NCI-H1694 treated with DMSO at 0.1 percent for 48 hours (cell line): ENCODE results near the gene CCP110.
"Not testable (repeated sequence)": the region's sequence is repeated elsewhere in the genome, so short reads cannot be mapped to it uniquely, and the experiment has no call there.

Source experiments
- DNase-seq: peaks from one replicate; lab custom pipeline; 2025; lab: John Stamatoyannopoulos, UW

CCP110 gene

DNA sequence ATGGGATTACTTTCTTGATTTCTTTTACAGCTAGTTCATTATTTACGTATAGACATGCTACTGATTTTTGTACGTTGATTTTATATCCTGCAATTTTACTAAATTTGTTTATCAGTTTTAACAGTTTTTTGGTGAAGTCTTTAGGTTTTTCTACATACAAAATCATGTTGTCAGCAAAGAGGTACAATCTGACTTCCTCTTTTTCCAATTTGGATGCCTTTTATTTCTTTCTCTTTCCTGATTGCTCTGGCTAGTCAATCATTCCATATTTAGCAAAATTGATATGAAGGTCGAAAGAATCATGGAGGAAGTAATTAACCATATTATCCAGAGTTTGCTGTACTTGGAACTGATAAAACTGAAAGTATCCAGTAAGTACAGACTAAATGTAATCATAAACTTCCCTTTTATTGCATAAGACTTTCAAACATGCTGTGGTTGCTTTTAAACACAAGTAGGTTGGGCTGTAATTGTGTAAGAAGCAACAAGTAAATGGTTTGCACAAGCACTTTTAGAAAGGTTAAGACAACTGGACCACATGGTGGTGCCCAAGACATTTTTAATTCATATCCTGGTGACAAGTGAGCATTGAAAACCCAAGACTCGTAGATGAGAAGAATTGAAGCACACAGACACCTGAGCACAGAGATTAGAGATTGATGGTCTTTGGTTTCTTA lies 10.2 kb upstream of the CCP110 start:
- no peak for DNase-seq

DNA sequence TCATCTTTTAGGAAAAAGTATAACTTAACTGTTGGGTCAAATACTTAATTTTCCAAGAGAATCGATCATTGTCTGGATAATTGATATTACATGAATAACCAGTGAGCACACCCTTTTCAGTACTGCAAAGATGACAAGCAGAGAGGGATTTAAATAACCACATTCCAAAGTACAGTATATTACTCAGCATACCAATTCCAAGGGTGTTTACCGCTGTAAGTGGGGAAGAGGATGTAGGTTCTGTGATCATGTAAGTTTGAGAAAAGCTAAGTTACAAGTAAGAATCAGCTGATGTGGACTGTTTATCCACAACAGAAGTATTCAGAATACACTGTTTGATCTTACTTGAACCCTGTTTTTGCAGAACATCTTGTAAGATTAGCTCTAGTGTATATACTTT lies 8.0 kb upstream of the CCP110 start:
- no peak for DNase-seq

DNA sequence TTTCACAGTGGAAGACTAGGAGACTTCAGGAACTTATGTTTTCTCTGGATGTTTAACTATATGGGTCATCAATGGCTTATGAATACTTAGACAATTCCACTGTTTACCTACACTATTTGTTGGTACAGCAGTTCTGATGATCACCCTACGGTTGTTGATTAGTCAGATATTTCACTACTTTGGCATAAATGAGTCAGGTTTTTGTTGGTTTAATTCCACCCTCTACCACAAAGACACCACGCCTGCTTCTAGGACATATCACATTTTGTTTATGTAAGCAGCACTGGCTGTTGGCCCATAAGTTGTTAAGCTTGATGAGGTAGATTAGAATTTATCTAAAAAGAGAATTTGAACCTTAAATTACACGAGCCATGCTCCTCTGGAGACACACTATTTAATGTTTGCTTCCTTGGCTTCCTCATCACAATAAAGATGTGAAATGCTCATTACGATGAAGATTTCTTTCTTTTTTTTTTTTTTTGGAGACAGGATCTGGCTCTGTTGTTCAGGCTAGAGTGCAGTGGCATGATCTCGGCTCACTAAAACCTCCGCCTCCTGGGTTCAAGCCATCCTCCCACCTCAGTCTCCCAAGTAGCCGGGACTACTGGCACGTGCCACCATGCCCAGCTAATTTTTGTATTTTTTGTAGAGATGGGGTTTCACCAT lies 6.2 kb upstream of the CCP110 start:
- no peak for DNase-seq

DNA sequence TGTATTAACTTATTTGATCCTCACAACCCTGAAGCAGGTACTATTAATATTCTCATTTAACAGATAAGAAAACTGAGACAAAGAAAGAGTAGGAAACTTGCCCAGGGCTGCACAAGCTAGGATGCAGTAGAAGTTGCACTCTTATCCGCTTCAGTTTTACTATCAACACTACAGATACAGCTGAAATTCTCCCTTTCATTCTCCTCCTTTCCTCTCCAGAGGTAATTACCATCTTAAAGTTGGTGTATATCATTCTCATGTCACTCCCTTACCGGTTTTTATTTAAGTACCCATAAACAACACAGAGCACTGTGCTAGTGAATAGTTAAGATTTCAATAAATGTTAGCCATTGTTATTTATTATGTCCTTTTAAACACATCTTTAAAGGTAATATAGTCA lies 5.4 kb upstream of the CCP110 start:
- DNase-seq: no peak

DNA sequence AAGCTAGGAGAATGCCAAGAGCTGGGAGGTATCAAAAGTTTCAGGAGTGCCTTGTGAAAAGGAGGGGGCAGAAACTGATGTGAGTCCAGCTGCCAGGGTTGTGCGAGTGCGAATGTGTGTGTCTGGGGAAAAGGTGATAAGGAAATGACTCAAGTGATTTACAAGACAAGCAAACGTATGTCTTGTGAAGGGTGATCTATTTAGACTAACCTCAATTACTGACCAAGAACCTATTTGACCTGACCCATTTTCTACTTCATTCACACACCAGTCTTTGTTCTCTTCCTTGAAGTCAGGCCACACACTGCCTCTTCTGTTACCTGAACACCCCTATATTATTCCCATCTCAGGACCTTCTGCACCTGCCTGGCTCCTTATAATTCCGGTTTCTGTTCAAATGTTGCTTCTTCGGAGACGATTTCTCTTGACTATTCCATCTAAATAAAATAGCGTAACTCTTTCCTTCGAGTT lies 2.8 kb upstream of the CCP110 start:
- no peak for DNase-seq

DNA sequence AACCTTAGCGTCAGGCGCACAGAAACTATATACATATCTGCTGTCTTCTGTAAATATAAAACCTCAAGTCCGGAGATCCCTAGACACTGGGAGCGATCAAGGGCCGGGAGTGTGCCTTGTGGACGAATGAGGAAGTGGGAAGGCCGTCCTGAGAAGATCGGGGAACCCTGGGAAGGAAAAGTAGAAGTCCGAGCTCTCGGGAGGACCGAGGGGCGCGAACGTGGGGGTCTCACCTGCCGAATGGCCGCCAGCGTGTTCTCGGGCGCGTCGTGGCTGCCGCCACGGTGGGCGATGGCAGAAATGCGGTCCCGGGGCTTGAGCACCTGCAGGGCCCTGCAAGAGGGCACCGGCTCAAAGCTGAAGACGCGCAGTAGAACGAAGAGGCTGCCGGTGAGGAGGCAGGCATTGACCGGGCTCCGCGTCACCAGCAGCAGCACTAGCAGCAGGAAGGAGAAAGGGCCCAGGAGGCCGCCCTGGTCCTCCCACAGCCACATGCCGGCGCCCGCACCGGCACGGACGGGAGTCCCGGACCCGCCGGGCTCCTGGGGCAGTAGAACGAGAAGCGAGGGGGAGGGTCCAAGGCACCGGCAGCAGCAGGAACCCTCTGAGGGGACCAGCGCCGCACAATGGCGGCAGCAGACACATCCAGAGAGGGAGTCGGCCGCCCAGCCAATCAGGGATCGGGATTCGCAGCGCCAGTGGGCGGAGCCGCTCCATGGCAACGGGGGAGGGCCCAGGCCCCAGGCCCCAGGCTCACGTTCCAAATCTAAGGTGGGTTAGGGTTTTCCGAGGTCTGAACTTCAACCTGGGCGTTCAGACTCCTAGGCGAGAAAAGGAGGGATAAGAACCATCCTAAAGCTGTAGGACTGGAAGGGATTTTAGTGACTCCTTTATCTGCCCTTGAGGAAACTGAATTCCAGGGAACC lies 2.0 kb upstream of the CCP110 start, which contains the start of gene GDE1:
GDE1 (minus strand) TSS at position 628 of the 926 bp plus-strand sequence; CDS start at position 494, 134 bp downstream.
- DNase-seq: peak; percentile 67

DNA sequence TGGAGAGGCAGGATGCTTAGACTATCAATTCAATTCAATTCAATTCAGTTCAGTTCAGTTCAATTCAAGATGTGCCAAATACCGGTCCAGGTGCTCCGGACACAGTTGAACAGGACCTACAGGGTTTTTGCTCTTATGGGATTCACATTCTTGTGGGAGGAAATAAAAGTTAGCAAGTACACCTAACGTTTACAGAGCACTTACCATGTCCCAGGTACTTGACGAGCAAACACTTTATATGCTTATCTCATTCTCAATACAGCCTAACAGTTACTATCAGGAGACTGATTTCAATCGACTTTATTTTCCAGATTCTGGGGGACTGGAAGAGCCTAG lies 1.4 kb upstream of the CCP110 start:
- no peak for DNase-seq

DNA sequence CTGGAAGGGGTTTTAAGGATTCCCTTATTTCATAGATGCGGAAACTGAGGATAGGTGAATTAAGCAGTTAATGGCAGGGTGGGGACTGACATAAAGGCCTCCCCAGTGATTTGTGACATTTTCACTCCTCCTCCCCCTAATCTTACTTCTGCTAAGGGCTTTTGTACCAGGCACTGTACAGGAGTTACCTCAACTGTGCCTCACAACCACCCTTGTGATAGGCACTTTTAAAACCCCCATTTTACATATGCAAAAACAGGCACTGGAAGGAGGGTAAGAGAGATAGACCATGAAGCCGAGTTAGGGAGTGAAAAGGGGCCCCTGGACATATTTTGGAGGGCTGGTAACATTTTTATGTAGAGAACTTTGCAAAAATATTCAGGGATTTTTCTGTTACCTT lies 982 bp upstream of the CCP110 start:
- no peak for DNase-seq

DNA sequence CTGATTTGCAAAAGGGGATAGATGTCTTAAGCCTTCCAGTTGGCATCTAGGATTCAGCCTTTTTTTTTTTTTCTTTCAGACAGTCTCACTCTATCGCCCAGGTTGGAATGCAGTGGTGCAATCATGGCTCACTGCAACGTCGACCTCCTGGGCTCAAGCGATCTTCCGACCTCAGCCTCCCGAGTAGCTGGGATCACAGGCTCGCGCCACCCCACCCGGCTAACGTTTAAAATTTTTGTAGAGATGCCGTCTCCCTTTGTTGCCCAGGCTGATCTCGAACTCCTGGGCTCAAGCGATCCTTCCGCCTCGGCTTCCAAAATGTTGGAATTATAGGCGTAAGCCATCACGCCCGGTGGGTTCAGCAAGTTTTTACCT lies 571 bp upstream of the CCP110 start:
- DNase-seq: no peak

DNA sequence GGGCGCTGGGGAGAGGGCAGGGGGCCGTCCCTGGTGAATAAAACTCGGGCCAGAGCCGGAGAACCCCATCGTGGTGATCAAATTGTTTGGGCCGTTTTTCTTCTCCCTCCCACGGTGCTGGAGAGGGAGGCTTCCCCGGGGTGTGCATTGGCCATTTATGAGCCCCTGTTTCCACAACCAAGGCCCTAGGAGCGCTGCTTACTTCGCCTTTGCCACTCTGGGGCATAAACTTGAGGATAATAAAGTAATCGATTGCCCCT lies 544 bp downstream of the CCP110 start:
- DNase-seq: no peak

DNA sequence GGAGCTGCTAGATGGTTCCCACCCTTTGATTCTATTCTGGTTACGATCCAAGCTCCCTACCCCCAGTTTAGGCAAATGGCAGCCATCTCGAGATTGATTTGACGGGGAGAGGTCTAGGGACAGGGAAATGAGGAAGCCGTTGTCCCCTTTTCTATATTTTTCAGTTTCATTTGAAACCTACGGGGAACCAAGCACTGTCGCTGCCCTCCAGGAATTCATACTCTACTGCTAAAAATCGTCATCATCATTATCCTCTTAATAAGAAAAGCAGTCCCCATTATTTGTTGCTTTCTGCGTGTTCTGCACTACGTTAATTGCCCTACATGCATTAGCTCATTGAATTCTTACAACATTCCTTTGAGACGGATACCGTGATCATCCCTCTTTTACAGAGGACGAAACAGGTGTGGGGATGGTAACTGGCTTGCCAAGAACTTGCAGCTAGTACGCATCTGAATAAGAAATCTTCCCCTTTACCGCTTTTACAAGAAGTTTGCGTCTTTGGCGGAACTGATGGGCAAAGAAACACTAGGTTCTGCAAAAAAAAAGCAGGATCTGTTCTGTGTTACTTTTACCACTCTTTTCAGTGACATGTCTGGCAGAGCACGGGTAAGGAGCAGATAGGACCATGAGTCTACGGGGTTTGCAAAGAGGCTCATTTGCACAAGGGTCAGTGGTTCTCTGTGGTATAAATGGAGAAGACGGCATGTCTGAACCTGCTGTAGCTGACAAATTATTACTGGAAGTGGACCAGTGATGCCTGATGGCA lies 1.1 kb downstream of the CCP110 start:
- DNase-seq: no peak

DNA sequence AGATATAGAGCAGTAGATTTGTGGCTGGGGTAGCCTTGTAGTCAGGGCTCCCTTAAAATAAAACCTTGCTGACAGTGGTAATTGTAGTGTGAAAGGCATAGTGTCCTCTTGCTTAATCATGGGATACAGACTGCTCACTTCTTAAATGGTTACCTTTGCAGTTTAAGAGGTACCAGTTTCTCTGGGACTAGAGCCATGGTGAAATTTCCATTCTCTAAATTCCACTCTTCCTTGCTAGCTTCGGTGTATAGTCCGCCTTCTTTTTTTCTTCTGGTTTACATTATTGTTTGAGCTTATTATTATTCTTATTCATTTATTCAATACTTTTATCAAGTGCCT lies 1.6 kb downstream of the CCP110 start:
- DNase-seq: no peak

DNA sequence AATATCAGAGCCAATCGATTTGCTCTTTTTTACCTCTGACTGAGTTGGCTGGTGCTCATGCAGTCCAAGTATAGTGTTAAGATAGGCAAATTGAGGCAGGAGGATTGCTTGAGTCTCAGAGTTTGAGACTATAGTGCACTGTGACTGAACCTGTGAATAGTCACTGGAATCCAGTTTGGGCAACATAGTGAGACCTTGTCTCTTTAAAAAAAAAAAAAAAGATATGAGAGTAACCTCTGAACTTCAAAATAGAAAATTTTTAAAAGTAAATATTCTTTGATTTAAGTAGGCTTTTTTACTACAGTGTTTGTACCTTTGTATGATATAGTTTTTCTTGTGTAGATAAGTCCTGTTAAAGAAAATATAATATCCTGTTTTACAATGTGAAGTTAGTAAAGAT lies 3.4 kb downstream of the CCP110 start:
- DNase-seq: no peak

DNA sequence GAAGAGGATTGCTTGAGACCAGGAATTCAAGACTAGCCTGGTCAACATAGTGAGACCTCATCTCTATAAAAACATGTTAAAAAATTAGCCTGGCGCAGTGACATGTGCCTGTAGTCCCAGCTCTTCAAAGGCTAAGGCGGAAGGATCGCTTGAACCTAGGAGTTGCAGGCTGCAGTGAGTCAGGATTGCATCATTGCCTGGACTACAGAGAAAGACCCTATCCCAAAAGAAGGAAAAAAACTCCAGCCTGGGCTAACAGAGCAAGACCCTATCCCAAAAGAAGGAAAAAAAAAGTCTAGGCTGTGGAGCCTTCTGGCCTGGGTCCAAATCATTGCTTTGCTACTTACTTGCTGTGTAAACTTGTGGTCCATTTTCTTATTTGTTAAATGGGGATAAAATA lies 4.9 kb downstream of the CCP110 start:
- DNase-seq: no peak

DNA sequence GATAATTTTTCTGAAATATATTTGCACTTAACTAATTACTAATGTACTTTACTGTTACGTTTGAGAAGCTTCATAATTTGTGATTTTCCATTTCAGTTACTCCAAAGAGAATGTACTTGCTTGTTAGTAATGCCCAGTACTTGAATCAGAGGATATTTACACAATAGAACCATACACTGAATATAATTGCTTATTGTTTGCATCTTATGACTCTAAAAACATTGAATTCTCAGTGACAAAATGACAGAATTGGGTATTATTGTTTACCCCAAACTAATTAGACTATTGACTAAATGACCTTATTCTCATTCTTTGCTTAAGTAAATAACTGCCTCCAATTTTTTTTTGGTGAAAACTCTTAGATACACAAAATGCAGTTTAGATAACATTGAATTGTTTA lies 8.9 kb downstream of the CCP110 start:
- DNase-seq: no peak

DNA sequence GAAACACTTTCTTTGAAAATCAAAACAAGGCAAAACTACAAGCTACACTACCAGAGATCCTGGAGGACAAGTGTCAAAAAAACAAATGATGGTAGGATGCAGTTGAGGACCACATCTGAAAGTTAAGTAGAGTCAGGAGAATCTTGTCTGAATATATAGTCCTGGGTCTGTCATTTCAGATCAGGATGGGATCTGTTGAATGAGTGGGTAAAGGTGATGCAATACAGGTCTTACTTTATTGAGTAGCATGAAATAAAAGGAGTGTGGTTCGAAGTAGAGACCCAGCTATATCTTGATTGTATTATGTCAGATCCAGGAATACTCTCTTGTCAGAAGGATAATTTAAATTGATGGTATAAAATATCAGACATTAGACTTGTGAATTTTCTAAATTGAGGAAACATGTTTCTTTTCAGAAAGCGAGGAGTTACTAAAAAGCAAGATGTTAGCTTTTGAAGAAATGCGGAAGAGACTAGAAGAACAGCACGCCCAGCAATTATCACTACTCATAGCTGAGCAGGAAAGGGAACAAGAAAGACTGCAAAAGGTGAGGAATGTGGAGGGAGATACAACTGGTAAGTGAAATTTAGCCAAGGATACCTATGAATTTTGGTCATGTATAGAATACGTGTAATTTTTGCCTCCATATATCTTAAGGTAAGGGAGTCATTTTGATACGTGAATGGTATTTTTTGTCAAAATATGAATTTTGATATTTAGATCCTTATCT lies 16.7 kb downstream of the CCP110 start:
- no peak for DNase-seq

DNA sequence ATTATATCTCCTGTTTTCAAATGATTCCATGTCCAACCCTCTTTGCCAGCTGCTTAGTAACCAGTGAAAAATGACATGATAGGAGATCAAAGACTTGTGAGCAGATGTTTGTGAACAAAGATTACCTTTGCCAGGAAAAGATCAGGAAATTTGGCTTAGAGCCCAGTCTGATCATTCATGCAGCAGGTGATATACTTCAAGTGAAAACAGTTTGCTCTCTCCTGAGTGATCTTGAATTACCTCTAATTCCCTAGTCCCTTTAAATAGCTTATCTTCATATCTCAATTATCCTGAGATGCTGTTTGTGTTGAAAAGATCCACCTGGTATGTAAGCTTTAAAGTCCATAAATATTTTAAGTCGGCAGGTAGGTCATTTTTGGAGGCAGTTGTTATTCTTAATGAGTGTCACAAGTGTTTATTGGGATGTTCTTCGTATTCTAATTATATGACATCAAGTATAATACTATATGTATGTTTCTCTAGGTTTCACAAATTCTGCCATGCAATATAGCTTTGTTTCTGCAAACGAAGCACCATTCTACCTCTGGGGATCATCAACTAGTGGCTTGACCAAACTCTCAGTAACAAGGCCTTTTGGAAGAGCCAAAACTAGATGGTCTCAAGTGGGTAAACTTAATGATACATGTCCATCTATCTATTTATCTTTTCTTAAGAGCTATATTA lies 18.5 kb downstream of the CCP110 start:
- DNase-seq: no peak

DNA sequence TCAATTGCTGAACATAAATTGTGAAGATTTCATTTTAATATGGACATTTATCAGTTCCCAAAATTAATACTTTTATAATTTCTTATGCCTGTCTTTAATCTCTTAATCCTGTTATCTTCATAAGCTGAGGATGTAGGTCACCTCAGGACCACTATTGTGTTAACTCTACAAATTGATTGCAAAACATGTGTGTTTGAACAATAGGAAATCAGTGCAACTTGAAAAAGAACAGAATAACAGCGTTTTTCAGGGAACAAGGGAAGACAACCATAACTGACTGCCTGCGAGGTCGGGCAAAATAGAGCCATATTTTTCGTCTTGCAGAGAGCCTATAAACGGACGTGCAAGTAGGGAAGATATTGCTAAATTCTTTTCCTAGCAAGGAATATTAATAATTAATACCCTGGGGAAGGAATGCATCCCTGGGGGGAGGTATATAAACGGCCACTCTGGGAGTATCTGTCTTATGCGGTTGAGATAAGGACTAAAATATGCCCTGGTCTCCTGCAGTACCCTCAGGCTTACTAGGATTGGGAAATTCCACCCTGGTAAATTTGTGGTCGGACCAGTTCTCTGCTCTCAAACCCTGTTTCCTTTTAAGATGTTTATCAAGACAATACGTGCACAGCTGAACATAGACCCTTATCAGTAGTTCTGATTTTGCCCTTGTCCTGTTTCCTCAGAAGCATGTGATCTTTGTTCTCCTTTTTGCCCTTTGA lies 19.7 kb downstream of the CCP110 start:
- DNase-seq: not testable (repeated sequence)

DNA sequence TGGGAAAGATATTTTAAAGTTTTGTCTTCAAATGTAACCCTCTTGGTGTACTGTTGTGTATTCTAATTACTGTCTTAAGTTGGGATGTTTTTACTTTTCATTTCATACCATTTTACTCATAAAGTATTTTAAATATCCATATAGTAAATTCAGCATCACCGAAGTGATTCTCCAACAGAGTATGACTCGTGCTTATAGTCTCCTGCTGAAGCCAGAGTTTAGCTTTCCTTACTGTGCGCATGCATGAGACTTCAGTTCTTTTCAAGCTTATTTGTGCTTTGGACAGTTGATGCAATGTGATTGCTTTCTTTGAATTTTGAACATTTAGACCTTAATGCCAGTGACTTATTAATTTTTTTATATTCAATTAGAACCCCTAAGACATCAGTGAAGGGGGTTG lies 24.4 kb downstream of the CCP110 start:
- no peak for DNase-seq

DNA sequence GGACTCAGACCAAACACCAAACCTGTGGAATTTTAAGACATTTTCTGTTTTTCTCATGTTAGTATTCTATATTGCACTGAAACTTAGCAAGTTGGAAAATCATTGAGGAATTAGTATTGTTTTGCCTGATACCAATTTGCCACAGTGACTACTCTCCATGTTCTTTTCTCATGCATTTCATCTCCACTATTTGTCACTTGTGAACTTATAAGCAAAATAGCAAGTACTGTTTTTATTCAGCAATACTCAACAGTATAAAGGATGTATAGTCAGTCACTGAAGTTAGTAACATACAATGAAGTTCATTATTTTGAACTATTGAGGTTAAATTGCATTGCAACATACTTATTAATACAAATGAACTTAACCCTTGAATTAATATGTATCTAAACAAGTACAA lies 25.9 kb downstream of the CCP110 start:
- DNase-seq: no peak
